Kidney capillary endothelial cell (primary cell): ENCODE results near the gene WDR7.

ENCODE experiments used
- DNase-seq: peaks from one replicate; pipeline ENCODE4 v3.0.0-alpha.2; 2018; ENCODE audit warnings: low spot score

WDR7 gene

DNA sequence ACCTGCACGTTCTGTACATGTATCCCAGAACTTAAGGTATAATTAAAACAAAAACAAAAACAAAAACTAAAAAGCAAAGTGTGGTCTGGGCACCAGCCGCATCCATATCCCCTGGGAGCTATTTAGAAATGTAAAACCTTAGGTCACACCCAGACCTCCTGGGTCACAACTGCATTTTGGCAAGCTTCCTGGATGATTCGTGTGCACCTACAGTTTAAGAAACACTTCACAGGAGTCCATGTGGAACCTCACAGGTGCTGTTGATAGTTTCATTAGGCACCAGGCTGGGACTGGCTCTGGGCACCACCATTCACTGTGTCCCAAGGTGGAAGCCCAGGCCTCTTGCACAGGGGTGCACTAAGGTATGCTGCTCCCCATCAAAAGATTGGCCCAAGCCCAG, 392.1 kb downstream of the WDR7 start:
- DNase-seq = no peak

GRCh38 chr18:57048351-57048750, 397.2 kb downstream of the WDR7 start:
- DNase-seq = no peak

DNA sequence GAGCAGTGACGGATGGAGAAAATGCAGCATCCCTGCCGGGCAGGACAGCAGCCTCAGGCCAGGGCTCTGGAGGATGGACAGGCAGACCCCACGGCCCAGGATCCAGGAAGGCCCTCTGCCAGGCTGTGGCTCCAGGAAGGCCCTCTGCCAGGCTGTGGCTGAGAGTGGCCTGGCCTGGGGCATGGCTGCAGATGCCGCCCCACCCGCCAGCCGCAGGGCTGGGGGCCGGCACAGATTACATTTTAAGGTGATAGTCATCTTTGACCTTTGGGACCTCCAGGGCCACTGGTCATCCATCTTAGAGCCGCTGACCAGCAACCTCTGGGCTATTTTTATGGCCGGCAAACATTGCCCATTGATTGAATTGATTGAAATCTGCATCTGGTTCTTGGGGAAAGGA, 397.7 kb downstream of the WDR7 start:
- DNase-seq = no peak

DNA sequence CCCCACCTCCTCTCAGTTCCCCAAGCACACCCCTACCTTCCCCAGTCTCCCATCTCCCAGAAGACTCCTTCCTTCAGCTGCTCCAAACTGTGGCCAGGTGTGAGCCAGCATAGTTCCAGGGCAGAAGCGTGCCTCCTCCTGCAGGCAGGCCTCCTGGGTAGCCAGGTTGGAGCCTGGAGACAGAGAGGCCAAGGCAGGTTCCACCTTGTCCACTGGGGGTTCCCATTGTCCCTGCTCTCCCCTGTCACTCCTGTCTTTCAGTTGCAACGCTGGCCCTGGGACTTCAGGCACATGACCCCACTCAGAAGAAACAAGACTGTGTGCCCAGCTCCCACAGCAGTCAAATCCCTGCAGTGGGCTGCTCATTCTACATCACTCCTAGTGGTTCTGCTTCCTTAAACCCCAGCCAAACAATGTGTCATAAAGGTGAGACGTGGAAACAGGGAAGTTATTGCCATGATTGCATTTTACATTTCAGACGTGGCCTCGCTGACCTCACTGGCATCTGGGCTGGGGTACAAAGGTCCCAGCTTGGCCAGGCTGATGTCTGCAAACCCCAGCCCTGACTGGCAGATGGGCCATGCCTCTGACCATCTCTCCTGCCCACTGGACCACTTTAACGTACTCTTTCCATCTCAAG, 399.3 kb downstream of the WDR7 start:
- DNase-seq = no peak

GRCh38 chr18:57051021-57051656, 400.0 kb downstream of the WDR7 start:
- no peak for DNase-seq

- no peak for DNase-seq
Observed at GRCh38 chr18:57051657-57052044, 400.5 kb downstream of the WDR7 start.

GRCh38 chr18:57052173-57052572, 401.0 kb downstream of the WDR7 start:
- no peak for DNase-seq

DNA sequence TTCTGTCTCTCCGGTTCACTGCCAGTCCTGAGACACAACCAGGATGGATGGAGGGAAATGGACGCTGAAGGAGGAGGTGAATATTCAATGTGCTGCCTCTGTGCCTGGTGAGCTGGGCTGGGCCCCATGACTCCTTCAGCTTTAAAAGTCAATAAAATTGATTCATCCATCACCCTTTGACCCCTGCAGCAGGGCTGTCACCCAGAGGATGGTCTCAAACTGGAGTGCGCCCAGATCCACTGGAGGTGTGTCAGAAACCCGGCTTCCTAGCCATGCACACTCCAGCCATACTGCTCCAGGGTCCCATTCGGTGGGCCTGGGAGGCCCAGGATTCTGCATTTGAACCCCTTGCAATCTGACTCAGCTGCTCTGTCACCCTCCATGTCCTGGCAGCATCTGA, 401.6 kb downstream of the WDR7 start:
- DNase-seq = no peak

DNA sequence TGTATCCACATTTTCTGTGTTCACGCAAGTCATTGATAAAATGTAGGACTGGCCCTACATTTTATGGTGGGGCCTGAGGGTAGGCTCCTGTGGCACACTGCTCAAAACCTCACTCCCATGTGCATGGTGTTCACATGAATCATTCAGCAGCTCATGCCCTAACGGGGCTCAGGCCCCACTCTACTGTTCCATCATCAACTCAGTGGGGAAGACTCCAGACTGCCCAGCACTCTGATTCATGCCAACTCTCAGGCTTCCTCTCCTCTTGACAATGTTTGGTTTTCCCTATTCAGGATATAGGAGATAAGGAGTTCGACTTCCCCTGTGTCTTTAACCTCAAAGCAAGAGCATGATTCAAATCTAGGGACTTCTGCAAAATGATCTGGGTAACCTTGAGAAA, 403.7 kb downstream of the WDR7 start:
- DNase-seq = no peak

- no peak for DNase-seq
Observed at GRCh38 chr18:57057890-57058289, 406.7 kb downstream of the WDR7 start.

- no peak for DNase-seq
Observed at GRCh38 chr18:57058734-57059133, 407.6 kb downstream of the WDR7 start.

DNA sequence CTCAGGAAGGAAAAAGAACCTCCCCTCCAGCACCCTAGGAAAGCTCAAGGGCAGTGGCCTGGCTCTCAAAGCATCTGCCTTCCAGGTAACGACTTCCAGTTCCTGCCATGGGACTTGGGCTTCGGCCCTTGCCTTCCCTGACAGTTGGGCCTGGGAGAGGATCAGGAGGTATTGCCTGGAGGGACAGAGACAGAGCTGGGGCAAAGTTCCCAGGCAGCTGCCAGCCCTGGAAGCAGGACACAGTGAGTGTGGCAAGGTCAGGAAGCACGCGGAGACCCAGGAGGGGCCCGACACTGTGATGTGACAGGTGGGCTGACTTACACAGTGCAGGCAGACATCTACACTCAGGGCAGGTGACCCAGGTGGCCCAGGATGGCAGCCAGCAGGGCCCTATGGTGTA, 408.2 kb downstream of the WDR7 start:
- no peak for DNase-seq

- no peak for DNase-seq
Observed at GRCh38 chr18:57060814-57061213, 409.7 kb downstream of the WDR7 start.

- DNase-seq = no peak
Observed at GRCh38 chr18:57062178-57062577, 411.0 kb downstream of the WDR7 start.

DNA sequence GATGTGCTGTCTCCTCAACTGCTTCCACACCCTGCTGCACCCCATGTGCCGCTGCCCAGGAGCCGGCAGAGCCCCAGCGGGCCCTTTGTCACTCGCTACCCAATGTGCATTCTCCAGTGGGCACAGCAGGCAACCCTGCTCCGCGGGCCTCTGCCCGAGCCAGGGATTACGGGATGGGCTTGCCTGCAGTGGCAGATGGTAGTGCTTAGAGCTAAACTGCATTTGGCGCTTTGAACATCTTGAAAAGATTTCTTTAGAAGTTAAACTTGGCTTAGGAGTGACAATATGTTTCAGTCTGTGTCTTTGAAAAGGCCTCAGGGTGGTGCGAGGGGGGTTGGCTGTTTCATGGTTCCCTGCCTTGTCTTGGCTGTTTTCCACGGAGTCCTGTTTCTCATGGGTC, 411.7 kb downstream of the WDR7 start:
- no peak for DNase-seq

DNA sequence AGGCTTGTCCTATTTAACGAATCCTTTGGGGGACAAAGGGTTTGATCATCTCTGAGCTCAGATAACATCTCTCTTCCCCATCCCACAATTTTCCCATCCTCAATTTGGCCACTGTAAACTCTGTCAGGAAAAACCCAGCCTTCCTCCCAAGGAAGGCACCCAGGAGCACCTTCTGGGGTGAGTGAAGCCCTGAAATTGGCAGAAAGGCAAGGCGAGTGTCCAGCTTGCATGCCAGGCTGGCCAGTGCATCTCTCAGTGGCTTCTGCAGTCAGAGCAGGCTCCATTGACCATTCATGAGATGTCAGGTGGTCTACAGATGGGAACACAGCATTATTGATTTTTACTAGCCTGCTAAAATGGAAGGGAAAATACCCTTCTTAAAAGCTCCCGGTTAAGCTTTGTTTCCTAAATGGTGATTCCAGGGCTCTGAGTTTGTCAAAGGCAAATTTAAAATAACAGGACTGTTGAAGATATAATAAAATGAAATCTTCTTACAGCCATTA, 412.5 kb downstream of the WDR7 start:
- DNase-seq = no peak

- DNase-seq = no peak
Observed at GRCh38 chr18:57073501-57074187, 422.5 kb downstream of the WDR7 start.

- no peak for DNase-seq
Observed at GRCh38 chr18:57075716-57076400, 424.7 kb downstream of the WDR7 start.

GRCh38 chr18:57077005-57077765, 426.0 kb downstream of the WDR7 start:
- DNase-seq = no peak

DNA sequence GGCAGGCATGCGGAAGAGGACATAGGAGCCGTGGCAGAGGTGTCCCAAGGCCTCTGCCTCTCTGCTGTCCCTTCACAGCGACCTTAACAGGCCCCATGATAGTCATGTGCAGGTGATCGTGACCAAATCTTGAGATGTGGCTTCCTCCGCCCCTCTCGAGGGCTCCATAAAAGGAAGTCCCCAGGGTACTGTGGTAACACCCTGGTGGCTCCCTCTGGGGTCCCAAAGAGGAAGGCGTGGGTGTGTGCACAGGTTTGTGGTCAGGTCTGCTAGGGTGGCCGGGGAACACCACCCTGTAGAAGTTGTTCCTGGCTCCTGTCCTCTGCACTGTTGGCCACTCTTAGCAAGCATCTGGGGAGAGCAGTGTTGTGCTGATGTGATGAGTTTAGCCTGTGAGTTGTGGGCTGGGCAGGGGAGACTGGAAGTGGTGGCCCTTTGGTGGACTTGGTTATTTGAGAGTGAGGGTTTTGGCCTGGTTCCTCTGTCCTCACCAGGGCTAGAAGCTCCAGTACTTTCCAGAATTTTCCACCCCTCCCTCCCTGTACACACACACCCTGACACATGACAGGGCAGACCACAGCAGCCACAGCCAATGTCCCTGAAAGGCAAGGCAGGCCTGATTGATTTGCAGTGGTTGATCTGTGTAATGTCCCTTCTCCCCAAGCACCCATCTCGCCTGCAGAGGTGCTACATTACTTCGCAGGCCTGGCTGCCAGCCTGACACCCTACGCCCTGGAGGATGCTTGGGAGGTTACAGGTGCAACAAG, 426.8 kb downstream of the WDR7 start:
- DNase-seq = no peak

DNA sequence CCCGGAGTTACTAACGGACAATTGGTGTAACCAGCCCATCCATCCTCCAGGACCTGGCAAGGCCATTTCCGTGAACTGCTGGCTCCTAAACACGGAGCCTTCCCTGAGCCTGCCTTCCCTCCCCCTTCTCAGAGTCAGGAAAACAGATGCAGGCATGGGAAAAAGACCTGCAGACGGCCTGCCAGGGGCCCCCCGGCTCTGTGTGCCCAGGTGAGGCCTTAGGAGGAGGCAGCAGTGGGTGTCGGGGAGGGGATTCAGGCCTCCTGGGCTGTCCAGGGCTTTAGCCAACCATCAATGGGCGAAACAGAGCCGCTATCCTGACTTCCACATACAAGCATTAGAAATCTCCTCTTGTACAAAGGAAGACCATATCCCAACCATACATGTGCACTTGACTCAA, 427.5 kb downstream of the WDR7 start:
- DNase-seq = no peak
